Esophagus squamous epithelium (tissue), 5 donors: Measurements from ENCODE around the gene CDH11. TPM values are rescaled to one million over a fixed set of nuclear protein-coding genes. Genes with fewer than 3 reads are reported as not detected.

Source experiments
- DNase-seq: peaks from one replicate; lab custom pipeline; 2025; lab: John Stamatoyannopoulos, UW
- H3K27ac ChIP-seq, 4 donors: fragments of 200-600 bp; sonication (generic); one replicate each; pipeline ENCODE4 v1.5.1; 2016 to 2019; ENCODE audit warnings: mild to moderate bottlenecking in 1 of 4
- H3K27me3 ChIP-seq, 4 donors: fragments of 200-600 bp; sonication (generic); 1 replicate in 3 of 4; 2 replicates in 1 of 4; pipeline versions ENCODE4 v1.5.1 to v1.6.0; 2017 to 2021; ENCODE audit warnings: antibody characterized with exemption in 1 of 4
- H3K36me3 ChIP-seq, 3 donors: fragments of 200-600 bp; sonication (generic); one replicate each; pipeline ENCODE4 v1.5.1; 2016 to 2019
- H3K4me1 ChIP-seq, 3 donors: fragments of 200-600 bp; sonication (generic); one replicate each; pipeline ENCODE4 v1.5.1; 2017 to 2019
- H3K4me3 ChIP-seq, 4 donors: fragments of 200-600 bp; sonication (generic); 1 replicate in 3 of 4; 2 replicates in 1 of 4; pipeline ENCODE4 v1.5.1; 2016 to 2019; ENCODE audit warnings: mild to moderate bottlenecking in 2 of 4, moderate library complexity in 1 of 4
- H3K9me3 ChIP-seq, 3 donors: fragments of 200-600 bp; sonication (generic); one replicate each; pipeline ENCODE4 v1.5.1; 2016 to 2019
- POLR2A ChIP-seq, 4 donors: fragments of 450-650 bp; IDR thresholded peaks; one replicate each; pipeline ENCODE4 v1.6.1; 2017; ENCODE audit warnings: antibody characterized with exemption in 4 of 4, mild to moderate bottlenecking in 4 of 4, moderate library complexity in 3 of 4
- WGBS, 2 donors: methylation state at CpG; one replicate each; pipeline ENCODE4 v1.1.5; 2018; 5-methylcytosine and 5-hydroxymethylcytosine counted together
- intact Hi-C: fragments of 100-400 bp; cut with DNase I; formaldehyde crosslinking; loops from one replicate; pipeline ENCODE4 v1.15.0; 2022
- total RNA-seq, 4 donors: library from RNA; depleted of rRNA; stranded (reverse); fragments of >200 nt; gene quantifications; one replicate each; pipeline ENCODE4 v1.1.0, GENCODE V29; 2016
- TF ChIP-seq, protein P1 (sequence below), 6 experiments: fragments of 450-650 bp in 4 of 6; fragments of 200-600 bp in 2 of 6; sonication (generic) in 2 of 6; IDR thresholded peaks; one replicate each; pipeline ENCODE4 v1.5.1; 2016 to 2019; ENCODE audit warnings: antibody characterized with exemption in 6 of 6, mild to moderate bottlenecking in 4 of 6, moderate library complexity in 4 of 6
- donor health status: DM: yes; HTN: yes; CAD: no.

Gene CDH11
- total RNA-seq, 4 donors from 2014 or later, result 3.4 to 17.5 (median 6.6) TPM

GRCh38 chr16:65068151-65068740 is 53.6 kb downstream of the CDH11 start:
- no peak overlapping the region for H3K4me3 ChIP-seq
- H3K27ac ChIP-seq, result no peak overlapping the region
- no peaks in the 10 kb centered on the region for H3K36me3 ChIP-seq
- H3K9me3 ChIP-seq, result no peaks in the 10 kb centered on the region
- no peak for DNase-seq
- H3K4me1 ChIP-seq, result peaks cover 0 to 24% (median 16%) of the 10 kb centered on the region in 3 donors
- intact Hi-C loops, result no loop called here
- 48 to 56% methylated on average over 5 of the region's 5 CpGs for WGBS, 2 donors
- TF ChIP-seq, protein P1, sequence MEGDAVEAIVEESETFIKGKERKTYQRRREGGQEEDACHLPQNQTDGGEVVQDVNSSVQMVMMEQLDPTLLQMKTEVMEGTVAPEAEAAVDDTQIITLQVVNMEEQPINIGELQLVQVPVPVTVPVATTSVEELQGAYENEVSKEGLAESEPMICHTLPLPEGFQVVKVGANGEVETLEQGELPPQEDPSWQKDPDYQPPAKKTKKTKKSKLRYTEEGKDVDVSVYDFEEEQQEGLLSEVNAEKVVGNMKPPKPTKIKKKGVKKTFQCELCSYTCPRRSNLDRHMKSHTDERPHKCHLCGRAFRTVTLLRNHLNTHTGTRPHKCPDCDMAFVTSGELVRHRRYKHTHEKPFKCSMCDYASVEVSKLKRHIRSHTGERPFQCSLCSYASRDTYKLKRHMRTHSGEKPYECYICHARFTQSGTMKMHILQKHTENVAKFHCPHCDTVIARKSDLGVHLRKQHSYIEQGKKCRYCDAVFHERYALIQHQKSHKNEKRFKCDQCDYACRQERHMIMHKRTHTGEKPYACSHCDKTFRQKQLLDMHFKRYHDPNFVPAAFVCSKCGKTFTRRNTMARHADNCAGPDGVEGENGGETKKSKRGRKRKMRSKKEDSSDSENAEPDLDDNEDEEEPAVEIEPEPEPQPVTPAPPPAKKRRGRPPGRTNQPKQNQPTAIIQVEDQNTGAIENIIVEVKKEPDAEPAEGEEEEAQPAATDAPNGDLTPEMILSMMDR (IDR thresholded peaks at IDR 0.05), result no peak
- no peak for TF ChIP-seq POLR2A (IDR thresholded peaks at IDR 0.05)
- no peaks in the 10 kb centered on the region for H3K27me3 ChIP-seq

DNA sequence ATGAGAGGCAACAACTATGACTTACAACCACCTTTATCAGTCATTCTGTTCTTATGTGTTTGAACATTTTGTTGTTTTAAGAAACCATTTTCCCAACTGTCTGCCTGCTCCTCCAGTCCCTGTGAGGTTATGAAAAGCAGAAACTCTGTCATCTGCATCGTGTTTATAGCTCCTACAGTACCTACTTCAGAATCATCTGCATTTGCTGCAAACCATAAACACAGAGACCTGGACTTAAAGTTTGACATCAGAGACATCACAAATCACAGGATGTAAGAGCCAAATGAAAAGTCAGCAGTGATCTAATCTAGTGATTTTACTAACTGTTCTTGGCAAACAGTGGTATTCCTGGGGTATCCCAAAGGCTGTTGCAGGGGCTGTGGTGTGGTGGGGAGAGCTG is 55.2 kb downstream of the CDH11 start:
- TF ChIP-seq, protein P1 (IDR thresholded peaks at IDR 0.05), result no peak
- TF ChIP-seq POLR2A (IDR thresholded peaks at IDR 0.05), result no peak
- Histone ChIP-seq H3K9me3 (no peaks in the 10 kb centered on the region), H3K27me3 (no peaks in the 10 kb centered on the region), H3K4me3 (no peak overlapping the region), H3K36me3 (no peaks in the 10 kb centered on the region), H3K27ac (no peak overlapping the region), H3K4me1 (peaks cover 0 to 18% (median 10%) of the 10 kb centered on the region in 3 donors)
- intact Hi-C loops, result no loop called here
- WGBS, 2 donors, result 8 to 90% methylated on average over 1 of the region's 1 CpG
- no peak for DNase-seq

DNA sequence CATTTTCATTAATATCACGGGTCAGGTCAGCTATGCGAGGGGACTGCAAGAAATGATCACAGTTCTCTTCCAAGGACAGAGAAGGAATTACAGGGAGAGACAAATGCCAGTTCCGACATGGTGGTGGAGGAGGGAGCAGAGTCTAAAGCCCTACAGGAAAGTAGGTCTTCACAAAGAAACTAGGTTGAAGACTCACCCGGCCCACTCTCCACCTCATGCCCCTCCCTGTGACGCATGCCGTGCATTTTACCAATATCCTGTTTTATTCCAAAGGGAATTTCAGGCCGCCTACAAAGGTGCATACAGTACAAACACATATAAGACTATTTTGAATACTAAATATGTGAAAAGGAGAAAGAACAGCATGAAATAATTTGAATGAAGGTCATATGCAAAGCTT is 56.8 kb downstream of the CDH11 start:
- Histone ChIP-seq H3K36me3 (no peaks in the 10 kb centered on the region), H3K27me3 (no peaks in the 10 kb centered on the region), H3K9me3 (no peaks in the 10 kb centered on the region), H3K27ac (no peak overlapping the region), H3K4me1 (peaks cover 0 to 6% (median 0%) of the 10 kb centered on the region in 3 donors), H3K4me3 (no peak overlapping the region)
- no peak for DNase-seq
- TF ChIP-seq, protein P1 (IDR thresholded peaks at IDR 0.05), result no peak
- no peak for TF ChIP-seq POLR2A (IDR thresholded peaks at IDR 0.05)
- 82 to 84% methylated on average over 7 of the region's 7 CpGs for WGBS, 2 donors
- intact Hi-C loops, result no loop called here

DNA sequence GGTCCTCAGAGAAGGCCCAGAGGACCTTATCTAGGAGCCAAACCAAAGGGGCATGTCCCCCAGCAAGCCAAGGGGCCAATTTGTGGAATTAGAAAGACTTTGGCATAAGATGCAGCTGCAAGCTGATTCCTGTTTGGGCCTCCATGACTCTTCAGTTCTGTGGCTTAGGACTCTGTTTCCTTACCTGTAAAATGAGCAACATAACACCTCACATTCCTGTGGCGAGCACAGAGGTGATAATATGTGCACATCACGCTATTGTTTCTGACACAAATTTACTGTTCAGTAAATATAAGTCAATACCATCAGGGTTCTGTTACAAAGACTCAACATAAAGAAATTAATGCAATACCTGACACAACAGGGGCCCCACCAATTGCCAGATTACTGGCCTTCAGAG is 57.7 kb downstream of the CDH11 start:
- no peaks in the 10 kb centered on the region for H3K9me3 ChIP-seq
- peaks cover 0 to 6% (median 0%) of the 10 kb centered on the region in 3 donors for H3K4me1 ChIP-seq
- no peaks in the 10 kb centered on the region for H3K27me3 ChIP-seq
- TF ChIP-seq, protein P1 (IDR thresholded peaks at IDR 0.05), result no peak
- TF ChIP-seq POLR2A (IDR thresholded peaks at IDR 0.05), result no peak
- no peak overlapping the region for H3K4me3 ChIP-seq
- no peaks in the 10 kb centered on the region for H3K36me3 ChIP-seq
- no peak for DNase-seq
- intact Hi-C loops, result no loop called here
- 59 to 71% methylated on average over 2 of the region's 2 CpGs for WGBS, 2 donors
- H3K27ac ChIP-seq, result no peak overlapping the region

GRCh38 chr16:65062736-65063583 is 58.9 kb downstream of the CDH11 start:
- Histone ChIP-seq H3K4me1 (peaks cover 0 to under 1% (median 0%) of the 10 kb centered on the region in 3 donors), H3K36me3 (no peaks in the 10 kb centered on the region), H3K9me3 (no peaks in the 10 kb centered on the region), H3K27ac (no peak overlapping the region), H3K27me3 (no peaks in the 10 kb centered on the region), H3K4me3 (no peak overlapping the region)
- WGBS, 2 donors, result 66 to 69% methylated on average over 8 of the region's 8 CpGs
- TF ChIP-seq, protein P1 (IDR thresholded peaks at IDR 0.05), result no peak
- no peak for TF ChIP-seq POLR2A (IDR thresholded peaks at IDR 0.05)
- DNase-seq, result no peak
- intact Hi-C loops, result no loop called here
